Activated T-helper 17 cell treated with anti-CD3 and anti-CD28 coated beads, Interleukin-2, amount 50 U/mL, for 72 hours (primary cell): ENCODE results near the gene STN1. TPM values are rescaled to one million over a fixed set of nuclear protein-coding genes. Genes with fewer than 3 reads are reported as not detected.
A peak's percentile ranks its signal among the peaks of the same experiment; 100 is the strongest.
"Not testable (repeated sequence)": the region's sequence is repeated elsewhere in the genome, so short reads cannot be mapped to it uniquely, and the experiment has no call there.

Experiments used
- ATAC-seq: fragments of 150-1000 bp; cut with Tn5 transposase; replicated peaks from 2 replicates; pipeline ENCODE4 v1.10.0; 2021; ENCODE audit warnings: mild to moderate bottlenecking, moderate library complexity
- H3K27ac Mint-ChIP-seq: one replicate; pipeline ENCODE4 v1.8.0; 2022; ENCODE audit warnings: mixed read lengths
- H3K27me3 Mint-ChIP-seq: one replicate; pipeline ENCODE4 v1.8.0; 2022; ENCODE audit warnings: mixed read lengths
- H3K36me3 Mint-ChIP-seq: one replicate; pipeline ENCODE4 v1.8.0; 2022; ENCODE audit warnings: low read depth, mild to moderate bottlenecking, mixed read lengths
- H3K4me1 Mint-ChIP-seq: one replicate; pipeline ENCODE4 v1.8.0; 2022; ENCODE audit warnings: mixed read lengths
- H3K4me3 Mint-ChIP-seq: one replicate; pipeline ENCODE4 v1.8.0; 2022; ENCODE audit warnings: mild to moderate bottlenecking, mixed read lengths
- H3K9me3 Mint-ChIP-seq: one replicate; pipeline ENCODE4 v1.8.0; 2022; ENCODE audit warnings: mixed read lengths
- total RNA-seq, 2 donors: library from RNA; stranded (reverse); gene quantifications; one replicate each; pipeline ENCODE4 v1.2.3, GENCODE V29; 2022

The STN1 gene
- total RNA-seq, 2 donors from 2014 or later, result 41.9 to 45.4 TPM

DNA sequence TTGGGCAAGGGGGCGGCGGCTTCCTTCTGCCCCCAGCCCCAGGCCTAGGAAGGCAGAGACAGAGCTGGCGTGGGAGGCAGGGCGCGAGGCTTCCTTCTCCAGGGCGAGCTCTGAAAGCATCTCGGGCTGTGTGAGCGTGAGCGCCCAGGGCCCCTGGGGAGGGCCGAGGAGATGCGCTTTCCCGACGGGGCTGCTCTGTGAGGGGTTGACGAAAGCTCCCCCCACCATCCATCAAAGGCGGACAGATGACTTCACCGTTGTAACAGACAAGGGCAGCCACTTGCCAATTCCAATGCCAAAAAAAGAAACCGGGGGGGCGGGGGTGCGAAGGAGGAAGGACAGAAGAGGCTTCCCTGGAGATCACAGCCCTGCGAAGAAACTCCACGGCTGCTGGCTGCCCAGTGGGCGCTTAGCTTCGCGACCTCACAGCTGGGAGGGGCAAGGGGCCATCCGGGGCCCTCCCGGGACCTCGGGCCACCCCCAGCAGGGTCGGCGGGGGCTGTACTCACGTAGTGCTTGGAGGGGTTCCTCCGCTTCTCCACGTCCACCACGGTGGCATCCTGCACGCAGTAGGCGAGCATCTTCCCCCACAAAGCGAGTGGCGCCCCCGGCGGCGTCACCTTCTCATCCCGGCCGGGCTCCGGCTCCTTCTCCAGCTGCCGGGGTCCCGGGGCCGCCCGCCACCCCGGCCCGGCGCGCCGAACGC lies 63.1 kb downstream of the STN1 start:
- peaks cover 37% of the 10 kb centered on the region for H3K27me3 Mint-ChIP-seq
- no peaks in the 10 kb centered on the region for H3K9me3 Mint-ChIP-seq
- peaks cover 8% of the 10 kb centered on the region for H3K4me1 Mint-ChIP-seq
- no peaks in the 10 kb centered on the region for H3K36me3 Mint-ChIP-seq
- peak; percentile 52 for ATAC-seq
- H3K4me3 Mint-ChIP-seq, result peak overlapping the region; percentile 82
- no peak overlapping the region for H3K27ac Mint-ChIP-seq

DNA sequence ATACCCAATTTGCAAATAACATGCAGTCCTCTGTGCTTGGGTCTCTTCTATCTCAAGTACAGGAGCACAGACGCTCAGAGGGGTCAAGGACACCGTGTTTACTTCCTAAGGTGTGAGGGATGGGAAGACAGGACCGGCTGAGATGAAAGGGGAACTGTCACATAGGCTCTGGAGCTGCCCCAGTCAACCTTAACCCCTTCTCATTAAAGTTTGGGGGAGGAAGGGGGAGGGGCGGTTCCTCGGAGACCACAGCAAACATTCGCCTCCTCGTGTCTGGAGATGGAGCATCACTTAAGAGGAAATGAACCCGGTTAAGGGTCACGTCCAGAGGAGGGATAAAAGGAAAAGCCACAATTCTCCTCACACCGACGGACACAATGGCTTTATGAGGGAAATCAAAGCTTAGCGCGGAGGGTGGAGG lies 63.7 kb downstream of the STN1 start:
- no peaks in the 10 kb centered on the region for H3K9me3 Mint-ChIP-seq

DNA sequence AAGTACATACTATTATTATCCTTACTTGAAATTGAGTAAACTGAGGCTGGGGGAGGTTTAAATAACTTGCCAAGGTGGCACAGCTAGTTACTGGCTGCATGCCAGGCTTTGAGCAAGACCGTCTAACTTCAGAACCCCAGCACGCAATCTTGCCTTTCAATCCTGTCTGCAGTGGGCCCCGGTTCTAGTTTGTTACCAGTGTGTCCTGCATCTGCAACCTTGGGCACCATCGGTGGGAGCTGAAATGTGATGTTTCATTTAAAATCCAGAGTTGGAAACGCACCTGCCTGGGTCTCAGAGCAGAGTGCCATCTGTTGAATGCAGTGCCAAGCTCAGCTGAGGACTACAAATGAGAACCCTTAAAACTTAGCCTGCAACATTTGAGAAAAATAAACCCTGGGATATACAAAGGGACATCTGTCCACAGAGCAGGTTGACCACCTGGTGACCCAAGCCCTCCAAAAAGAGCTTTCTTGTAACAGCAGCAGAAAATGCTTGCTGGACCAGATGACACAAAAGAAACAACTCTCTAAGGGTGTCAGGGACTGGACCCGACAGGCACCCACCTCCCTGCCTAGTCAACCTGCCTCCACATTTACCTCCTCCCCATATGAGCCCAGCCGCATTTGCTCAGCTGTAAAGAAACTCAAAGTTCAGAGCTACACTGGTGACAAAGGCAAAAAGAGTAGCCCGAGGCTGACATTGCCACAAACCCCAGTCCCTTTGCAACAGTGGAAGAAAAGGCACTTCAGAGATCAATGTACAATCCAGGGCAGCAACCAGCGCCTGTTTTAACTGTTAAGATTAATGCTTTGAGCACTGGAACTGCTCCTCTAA lies 64.3 kb downstream of the STN1 start:
- Mint-ChIP-seq H3K9me3 (no peaks in the 10 kb centered on the region), H3K27me3 (peaks cover 41% of the 10 kb centered on the region), H3K4me1 (peaks cover 8% of the 10 kb centered on the region)

More for the DNA sequence above, 63.7 kb downstream of the STN1 start:
- no peaks in the 10 kb centered on the region for H3K36me3 Mint-ChIP-seq
- H3K27me3 Mint-ChIP-seq, result peaks cover 41% of the 10 kb centered on the region
- H3K4me1 Mint-ChIP-seq, result peaks cover 8% of the 10 kb centered on the region
- peak overlapping the region; percentile 82 for H3K4me3 Mint-ChIP-seq
- ATAC-seq, result no peak
- H3K27ac Mint-ChIP-seq, result no peak overlapping the region

GRCh38 chr10:103852856-103853255 lies 65.1 kb downstream of the STN1 start:
- Mint-ChIP-seq H3K27ac (no peak overlapping the region), H3K27me3 (peaks cover 41% of the 10 kb centered on the region)

More for the DNA sequence above, 64.3 kb downstream of the STN1 start:
- peak overlapping the region; percentile 82 for H3K4me3 Mint-ChIP-seq
- H3K36me3 Mint-ChIP-seq, result no peaks in the 10 kb centered on the region
- H3K27ac Mint-ChIP-seq, result no peak overlapping the region
- ATAC-seq, result no peak

DNA sequence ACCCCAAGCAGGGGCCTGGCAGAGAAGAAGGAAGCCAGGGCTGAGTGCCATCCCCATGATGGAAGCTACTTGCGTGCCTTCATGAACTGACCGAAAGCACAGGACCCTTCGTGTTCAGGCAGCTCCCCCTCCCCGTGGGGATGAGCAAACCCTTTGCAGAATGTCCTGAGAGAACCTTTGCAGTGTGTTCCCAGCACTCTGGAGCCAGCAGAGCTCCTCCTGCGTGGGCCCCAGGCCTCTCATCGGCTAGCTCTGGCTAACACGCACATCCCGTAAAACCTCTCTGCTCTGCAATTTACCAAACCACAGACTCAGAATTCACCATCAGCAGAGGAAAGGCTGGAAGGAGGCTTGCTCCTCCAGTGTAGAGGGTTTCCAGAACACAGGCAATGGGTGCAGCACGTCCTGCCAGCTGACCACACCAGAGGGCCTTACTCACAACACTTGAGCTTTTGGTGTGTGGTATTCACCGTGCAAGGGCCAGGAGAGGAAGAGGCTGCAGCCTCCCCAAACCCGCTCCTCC lies 65.7 kb downstream of the STN1 start:
- peaks cover 8% of the 10 kb centered on the region for H3K4me1 Mint-ChIP-seq
- H3K27me3 Mint-ChIP-seq, result peaks cover 41% of the 10 kb centered on the region
- H3K4me3 Mint-ChIP-seq, result no peak overlapping the region
- H3K9me3 Mint-ChIP-seq, result no peaks in the 10 kb centered on the region
- H3K27ac Mint-ChIP-seq, result no peak overlapping the region
- no peak for ATAC-seq
- H3K36me3 Mint-ChIP-seq, result no peaks in the 10 kb centered on the region

More at GRCh38 chr10:103852856-103853255, 65.1 kb downstream of the STN1 start:
- Mint-ChIP-seq H3K4me3 (no peak overlapping the region), H3K9me3 (no peaks in the 10 kb centered on the region), H3K4me1 (peaks cover 8% of the 10 kb centered on the region), H3K36me3 (no peaks in the 10 kb centered on the region)
- no peak for ATAC-seq

GRCh38 chr10:103851261-103851660 lies 66.7 kb downstream of the STN1 start:
- peaks cover 32% of the 10 kb centered on the region for H3K27me3 Mint-ChIP-seq
- no peaks in the 10 kb centered on the region for H3K36me3 Mint-ChIP-seq
- no peak overlapping the region for H3K27ac Mint-ChIP-seq
- no peak for ATAC-seq
- H3K9me3 Mint-ChIP-seq, result no peaks in the 10 kb centered on the region
- peaks cover 13% of the 10 kb centered on the region for H3K4me1 Mint-ChIP-seq
- no peak overlapping the region for H3K4me3 Mint-ChIP-seq

- peaks cover 20% of the 10 kb centered on the region for H3K4me1 Mint-ChIP-seq
- no peaks in the 10 kb centered on the region for H3K36me3 Mint-ChIP-seq
- H3K27me3 Mint-ChIP-seq, result peaks cover 30% of the 10 kb centered on the region
- no peak overlapping the region for H3K4me3 Mint-ChIP-seq
- H3K9me3 Mint-ChIP-seq, result no peaks in the 10 kb centered on the region
- no peak for ATAC-seq
- no peak overlapping the region for H3K27ac Mint-ChIP-seq
These were observed 67.5 kb downstream of the STN1 start for GRCh38 chr10:103850572-103850895.

DNA sequence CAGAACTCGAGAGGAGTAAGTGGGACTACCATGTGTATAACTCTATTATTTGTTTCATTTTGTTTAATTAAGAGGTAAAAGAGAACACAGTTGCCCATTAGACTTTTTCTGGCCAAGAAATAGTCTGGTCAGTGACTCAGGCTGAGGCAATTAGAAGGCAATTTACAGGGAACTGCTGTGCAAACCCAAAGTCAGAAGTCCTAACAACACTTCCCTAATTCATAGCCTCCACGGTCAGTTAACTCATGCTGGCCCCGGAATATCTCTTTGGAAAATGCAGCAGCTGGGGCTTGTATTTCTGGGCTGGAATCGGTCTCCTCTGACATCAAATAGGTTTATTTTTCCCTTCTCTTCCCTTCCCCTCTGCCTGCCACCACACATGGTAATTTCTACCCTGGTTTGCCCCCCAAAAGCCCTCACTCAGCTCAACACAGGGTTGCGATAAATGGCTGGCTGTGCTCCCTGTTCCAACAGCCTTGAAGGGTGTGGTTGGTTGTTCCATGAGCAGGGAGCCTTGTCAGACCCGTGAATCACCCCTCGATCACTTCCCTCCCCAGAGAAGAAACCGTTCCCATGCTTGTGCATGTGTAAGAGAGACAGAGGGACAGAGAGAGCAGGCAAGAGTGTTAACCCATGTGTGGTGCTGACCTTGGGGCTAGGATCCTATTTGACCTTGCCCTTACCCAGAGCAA lies 68.0 kb downstream of the STN1 start:
- H3K27me3 Mint-ChIP-seq, result peaks cover 30% of the 10 kb centered on the region
- H3K4me1 Mint-ChIP-seq, result peaks cover 23% of the 10 kb centered on the region
- no peak overlapping the region for H3K4me3 Mint-ChIP-seq
- no peaks in the 10 kb centered on the region for H3K9me3 Mint-ChIP-seq
- no peak overlapping the region for H3K27ac Mint-ChIP-seq
- H3K36me3 Mint-ChIP-seq, result no peaks in the 10 kb centered on the region
- peak; percentile 11 for ATAC-seq

- Mint-ChIP-seq H3K4me3 (no peak overlapping the region), H3K27ac (no peak overlapping the region), H3K36me3 (no peaks in the 10 kb centered on the region), H3K27me3 (peaks cover 25% of the 10 kb centered on the region), H3K4me1 (peaks cover 19% of the 10 kb centered on the region), H3K9me3 (no peaks in the 10 kb centered on the region)
- ATAC-seq, result no peak
These were observed 68.6 kb downstream of the STN1 start for GRCh38 chr10:103849212-103849877.

DNA sequence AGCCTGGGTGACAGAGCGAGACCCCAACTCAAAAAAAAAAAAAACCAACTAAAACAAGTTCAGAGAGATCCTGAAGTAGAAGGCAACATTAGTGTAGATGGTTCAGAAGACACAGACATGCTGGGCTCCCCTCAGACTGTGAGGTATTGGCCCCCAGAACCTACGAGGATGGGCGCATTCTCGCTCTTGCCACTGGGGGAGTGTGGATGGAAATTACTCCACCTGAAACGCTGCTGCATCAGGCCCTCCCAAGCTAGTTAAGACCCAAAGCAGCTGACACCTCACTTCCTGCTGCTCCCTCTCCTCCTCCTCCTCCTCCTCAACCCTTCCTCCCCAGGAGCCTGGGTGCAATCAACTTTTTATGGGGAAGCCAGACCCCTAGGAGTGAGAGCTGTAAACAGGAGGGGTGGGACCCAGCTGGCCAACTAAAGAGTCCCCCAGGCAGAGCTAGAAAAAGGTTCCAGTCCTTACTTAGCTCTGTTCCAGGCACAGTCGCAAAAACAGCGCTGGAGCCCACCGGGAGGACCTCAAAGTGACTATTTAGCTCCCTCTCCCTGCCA lies 70.0 kb downstream of the STN1 start:
- Mint-ChIP-seq H3K4me1 (peaks cover 15% of the 10 kb centered on the region), H3K36me3 (no peaks in the 10 kb centered on the region), H3K27me3 (peaks cover 13% of the 10 kb centered on the region), H3K4me3 (no peak overlapping the region), H3K27ac (no peak overlapping the region), H3K9me3 (no peaks in the 10 kb centered on the region)
- ATAC-seq, result no peak

DNA sequence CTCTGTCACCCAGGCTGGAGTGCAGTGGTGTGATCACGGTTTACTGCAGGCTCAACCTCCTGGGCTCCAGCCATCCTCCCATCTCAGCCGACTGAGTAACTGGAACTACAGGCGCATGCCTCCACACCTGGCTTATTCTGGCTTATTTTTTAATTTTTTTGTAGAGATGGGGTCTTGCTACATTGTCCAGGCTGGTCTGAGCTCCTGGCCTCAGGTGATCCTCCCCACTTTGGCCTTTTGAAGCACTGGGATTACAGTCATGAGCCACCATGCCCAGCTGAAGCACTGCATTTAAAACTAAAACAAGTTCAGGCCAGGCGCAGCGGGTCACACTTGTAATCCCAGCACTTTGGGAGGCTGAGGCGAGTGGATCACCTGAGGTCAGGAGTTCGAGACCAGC lies 70.6 kb downstream of the STN1 start:
- no peaks in the 10 kb centered on the region for H3K9me3 Mint-ChIP-seq
- H3K4me3 Mint-ChIP-seq, result no peak overlapping the region
- no peaks in the 10 kb centered on the region for H3K36me3 Mint-ChIP-seq
- H3K27ac Mint-ChIP-seq, result no peak overlapping the region
- peaks cover 11% of the 10 kb centered on the region for H3K27me3 Mint-ChIP-seq
- ATAC-seq, result no peak
- peaks cover 19% of the 10 kb centered on the region for H3K4me1 Mint-ChIP-seq

DNA sequence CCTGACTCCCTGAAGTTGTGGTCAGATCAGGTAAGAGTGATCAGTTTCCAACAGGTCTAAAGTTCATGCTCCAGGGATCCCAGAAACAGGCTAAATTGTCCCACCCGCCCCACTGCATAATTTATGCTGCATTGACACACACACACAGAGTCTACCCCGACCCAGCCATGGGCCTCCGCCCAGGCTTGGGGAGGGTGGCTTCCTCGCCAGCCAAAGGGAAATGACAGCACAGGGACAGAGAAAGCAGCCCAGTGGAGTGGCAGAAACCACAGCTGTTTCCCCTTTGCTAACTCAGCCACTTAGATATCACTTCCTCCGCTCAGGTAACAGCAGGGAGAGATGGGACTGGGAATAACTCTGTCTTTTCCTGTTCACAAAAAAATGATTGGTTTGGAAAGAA lies 72.0 kb downstream of the STN1 start:
- Mint-ChIP-seq H3K9me3 (no peaks in the 10 kb centered on the region), H3K27ac (peak overlapping the region; percentile 29), H3K4me3 (peak overlapping the region; percentile 24), H3K4me1 (peaks cover 19% of the 10 kb centered on the region), H3K27me3 (peaks cover 11% of the 10 kb centered on the region), H3K36me3 (no peaks in the 10 kb centered on the region)
- peak; percentile 86 for ATAC-seq

DNA sequence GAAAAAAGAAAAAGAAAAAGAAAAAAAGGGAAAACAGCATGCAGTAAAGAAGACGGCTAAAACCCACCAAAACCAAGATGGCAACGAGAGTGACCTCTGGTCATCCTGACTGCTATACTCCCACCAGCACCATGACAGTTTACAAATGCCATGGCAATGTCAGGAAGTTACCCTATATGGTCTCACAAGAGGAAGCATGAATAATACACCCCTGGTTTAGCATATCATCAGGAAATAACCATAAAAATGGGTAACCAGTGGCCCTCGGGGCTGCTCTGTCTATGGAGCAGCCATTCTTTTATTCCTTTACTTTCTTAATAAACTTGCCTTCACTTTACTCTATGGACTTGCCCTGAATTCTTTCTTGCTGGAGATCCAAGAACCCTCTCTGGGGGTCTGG lies 72.6 kb downstream of the STN1 start:
- Mint-ChIP-seq H3K27ac (peak overlapping the region; percentile 29), H3K4me3 (peak overlapping the region; percentile 24)
- not testable (repeated sequence) for H3K27me3 Mint-ChIP-seq

More for the DNA sequence above, 72.6 kb downstream of the STN1 start:
- H3K4me1 Mint-ChIP-seq, result peaks cover 19% of the 10 kb centered on the region
- H3K9me3 Mint-ChIP-seq, ATAC-seq, H3K36me3 Mint-ChIP-seq: not testable (repeated sequence)
